Measurements from ENCODE around the gene WRAP73.

Gene WRAP73

GRCh38 chr1:3670823-3671265 lies 20.9 kb upstream of the WRAP73 start:
- no peak overlapping the region for H3K27ac ChIP-seq
- DNase-seq (ENCODE audit: low read depth, low spot score), result no peak

- no peak overlapping the region for H3K27ac ChIP-seq
- DNase-seq (ENCODE audit: low read depth, low spot score), result no peak
Measured at GRCh38 chr1:3669971-3670431, 20.1 kb upstream of the WRAP73 start.

- DNase-seq (ENCODE audit: low read depth, low spot score), result no peak
- no peak overlapping the region for H3K27ac ChIP-seq
Measured at GRCh38 chr1:3669421-3669821, 19.5 kb upstream of the WRAP73 start.

- no peak overlapping the region for H3K27ac ChIP-seq
- DNase-seq (ENCODE audit: low read depth, low spot score), result no peak
Measured at GRCh38 chr1:3668585-3669300, 18.8 kb upstream of the WRAP73 start.

GRCh38 chr1:3668148-3668547 lies 18.2 kb upstream of the WRAP73 start:
- no peak overlapping the region for H3K27ac ChIP-seq
- DNase-seq (ENCODE audit: low read depth, low spot score), result no peak

GRCh38 chr1:3664700-3665375 lies 14.9 kb upstream of the WRAP73 start:
- no peak overlapping the region for H3K27ac ChIP-seq
- no peak for DNase-seq (ENCODE audit: low read depth, low spot score)

GRCh38 chr1:3663999-3664699 lies 14.2 kb upstream of the WRAP73 start:
- no peak for DNase-seq (ENCODE audit: low read depth, low spot score)
- no peak overlapping the region for H3K27ac ChIP-seq

- DNase-seq (ENCODE audit: low read depth, low spot score), result no peak
Measured at GRCh38 chr1:3662080-3662671, 12.3 kb upstream of the WRAP73 start.

GRCh38 chr1:3661631-3662030 lies 11.7 kb upstream of the WRAP73 start:
- no peak for DNase-seq (ENCODE audit: low read depth, low spot score)
- no peak overlapping the region for H3K27ac ChIP-seq

More at GRCh38 chr1:3662080-3662671, 12.3 kb upstream of the WRAP73 start:
- no peak overlapping the region for H3K27ac ChIP-seq

GRCh38 chr1:3660704-3661103 lies 10.8 kb upstream of the WRAP73 start:
- H3K27ac ChIP-seq, result no peak overlapping the region

GRCh38 chr1:3659093-3659492 lies 9.2 kb upstream of the WRAP73 start:
- no peak for DNase-seq (ENCODE audit: low read depth, low spot score)
- no peak overlapping the region for H3K27ac ChIP-seq

More at GRCh38 chr1:3660704-3661103, 10.8 kb upstream of the WRAP73 start:
- DNase-seq (ENCODE audit: low read depth, low spot score), result no peak

GRCh38 chr1:3658231-3658615 lies 8.3 kb upstream of the WRAP73 start:
- H3K27ac ChIP-seq, result no peak overlapping the region
- no peak for DNase-seq (ENCODE audit: low read depth, low spot score)

GRCh38 chr1:3657578-3658230 lies 7.8 kb upstream of the WRAP73 start:
- H3K27ac ChIP-seq, result no peak overlapping the region
- DNase-seq (ENCODE audit: low read depth, low spot score), result no peak

- H3K27ac ChIP-seq, result no peak overlapping the region
- no peak for DNase-seq (ENCODE audit: low read depth, low spot score)
Measured at GRCh38 chr1:3657096-3657475, 7.2 kb upstream of the WRAP73 start.

GRCh38 chr1:3656450-3657095 lies 6.7 kb upstream of the WRAP73 start:
- no peak overlapping the region for H3K27ac ChIP-seq
- no peak for DNase-seq (ENCODE audit: low read depth, low spot score)

GRCh38 chr1:3654549-3655281 lies 4.8 kb upstream of the WRAP73 start:
- H3K27ac ChIP-seq, result no peak overlapping the region
- DNase-seq (ENCODE audit: low read depth, low spot score), result no peak

GRCh38 chr1:3653286-3653618 lies 3.3 kb upstream of the WRAP73 start:
- DNase-seq (ENCODE audit: low read depth, low spot score), result no peak
- H3K27ac ChIP-seq, result no peak overlapping the region

- no peak for DNase-seq (ENCODE audit: low read depth, low spot score)
- H3K27ac ChIP-seq, result no peak overlapping the region
Measured at GRCh38 chr1:3652548-3653285, 2.8 kb upstream of the WRAP73 start.

Measured in epithelial cell of prostate (primary cell).